SU-DHL-6 (cell line): ENCODE data around the gene ERVV-1.

Source experiments
- H2AFZ ChIP-seq: fragments of 200-600 bp; sonication (generic); 2 replicates; pipeline ENCODE4 v1.6.1; 2014; ENCODE audit warnings: low read depth, mild to moderate bottlenecking, moderate library complexity, mixed read lengths, antibody characterized with exemption, low read length; ENCODE audit not compliant: severe bottlenecking
- H3F3A ChIP-seq: fragments of 200-600 bp; shearing (Covaris generic); 2 replicates; pipeline ENCODE4 v1.6.0; 2016; ENCODE audit warnings: antibody characterized with exemption, mild to moderate bottlenecking; ENCODE audit not compliant: insufficient read depth
- H3K27ac ChIP-seq: fragments of 200-600 bp; sonication (generic); 2 replicates; pipeline ENCODE4 v1.5.1; 2016; ENCODE audit warnings: low read depth, mild to moderate bottlenecking, low read length, moderate library complexity, mixed read lengths
- H3K27me3 ChIP-seq: fragments of 200-600 bp; sonication (generic), shearing (Covaris generic); 2 replicates; pipeline ENCODE4 v1.6.0; 2014; ENCODE audit warnings: mild to moderate bottlenecking, low read length
- H3K36me3 ChIP-seq: fragments of 200-600 bp; sonication (generic); 2 replicates; pipeline ENCODE4 v1.6.1; 2014; ENCODE audit warnings: mild to moderate bottlenecking, low read length, mixed read lengths
- H3K4me2 ChIP-seq: fragments of 300-600, 200-600 bp; shearing (Covaris generic), sonication (generic); 2 replicates; pipeline ENCODE4 v1.6.0; 2014; ENCODE audit warnings: low read length, low read depth, mild to moderate bottlenecking; ENCODE audit not compliant: poor library complexity, severe bottlenecking
- H3K4me3 ChIP-seq: fragments of 200-600 bp; sonication (generic); 2 replicates; pipeline ENCODE4 v1.5.1; 2014; ENCODE audit warnings: antibody characterized with exemption, low read length, mild to moderate bottlenecking, mixed read lengths; ENCODE audit not compliant: insufficient read depth, poor library complexity, severe bottlenecking
- H3K79me2 ChIP-seq: fragments of 200-600 bp; sonication (generic); 2 replicates; pipeline ENCODE4 v1.6.1; 2014; ENCODE audit warnings: mild to moderate bottlenecking, low read length, moderate library complexity; ENCODE audit not compliant: insufficient read depth
- H3K9ac ChIP-seq: fragments of 200-600 bp; sonication (generic); 2 replicates; pipeline ENCODE4 v1.7.0; 2014; ENCODE audit warnings: mild to moderate bottlenecking, low read length
- H3K9me2 ChIP-seq: fragments of 200-600 bp; sonication (generic); replicated peaks from 2 replicates; pipeline ENCODE4 v1.6.1; 2014; ENCODE audit warnings: low read length; ENCODE audit not compliant: insufficient read depth
- H3K9me3 ChIP-seq: fragments of 200-600 bp; sonication (generic); 2 replicates; pipeline ENCODE4 v1.6.1; 2014; ENCODE audit warnings: low read length, mixed read lengths; ENCODE audit not compliant: insufficient read depth
- H4K20me1 ChIP-seq: fragments of 200-600 bp; sonication (generic); 2 replicates; pipeline ENCODE4 v1.6.1; 2014; ENCODE audit warnings: low read depth, mild to moderate bottlenecking, antibody characterized with exemption, low read length, moderate library complexity, mixed read lengths
- EZH2phosphoT487 ChIP-seq: fragments of 200-600 bp; sonication (generic), shearing (Covaris generic); conservative IDR thresholded peaks from 2 replicates; pipeline ENCODE4 v1.6.1; 2018; ENCODE audit warnings: mild to moderate bottlenecking, antibody characterized with exemption, low read length, moderate library complexity, mixed read lengths
- TF ChIP-seq, protein P1 (sequence below): fragments of 200-600 bp; sonication (generic); IDR thresholded peaks from one replicate; pipeline ENCODE4 v1.5.1; 2017; ENCODE audit warnings: antibody characterized with exemption, mild to moderate bottlenecking, low read length, moderate library complexity; ENCODE audit not compliant: insufficient read depth, poor library complexity, severe bottlenecking

Gene ERVV-1

DNA sequence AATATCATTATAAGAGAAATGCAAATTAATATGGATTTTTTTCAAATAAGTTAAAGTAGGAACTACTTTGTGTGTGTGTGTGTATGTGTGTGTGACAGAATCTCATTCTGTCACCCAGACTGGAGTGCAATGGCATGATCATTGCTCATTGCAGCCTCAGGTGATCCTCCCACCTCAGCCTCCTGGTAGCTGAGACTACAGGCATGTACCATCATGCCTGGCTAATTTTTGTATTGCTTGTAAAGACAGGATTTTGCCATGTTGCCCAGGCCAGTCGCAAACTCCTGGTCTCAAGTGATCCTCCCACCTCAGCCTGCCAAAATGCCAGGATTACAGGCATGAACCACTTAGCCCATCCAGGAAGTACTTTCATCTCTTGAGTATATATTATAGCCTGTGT lies 27.6 kb downstream of the ERVV-1 start:
- Histone ChIP-seq H3K9ac (no peak overlapping the region), H3K36me3 (no peaks in the 10 kb centered on the region), H2AFZ (no peak overlapping the region), H3K4me3 (no peak overlapping the region), H3K27ac (no peak overlapping the region), H3K79me2 (no peaks in the 10 kb centered on the region), H3K27me3 (no peaks in the 10 kb centered on the region), H3K9me2 (no peaks in the 10 kb centered on the region), H3K9me3 (no peaks in the 10 kb centered on the region), H3K4me2 (no peak overlapping the region), H3F3A (no peaks in the 10 kb centered on the region), H4K20me1 (no peaks in the 10 kb centered on the region)
- TF ChIP-seq, protein P1, sequence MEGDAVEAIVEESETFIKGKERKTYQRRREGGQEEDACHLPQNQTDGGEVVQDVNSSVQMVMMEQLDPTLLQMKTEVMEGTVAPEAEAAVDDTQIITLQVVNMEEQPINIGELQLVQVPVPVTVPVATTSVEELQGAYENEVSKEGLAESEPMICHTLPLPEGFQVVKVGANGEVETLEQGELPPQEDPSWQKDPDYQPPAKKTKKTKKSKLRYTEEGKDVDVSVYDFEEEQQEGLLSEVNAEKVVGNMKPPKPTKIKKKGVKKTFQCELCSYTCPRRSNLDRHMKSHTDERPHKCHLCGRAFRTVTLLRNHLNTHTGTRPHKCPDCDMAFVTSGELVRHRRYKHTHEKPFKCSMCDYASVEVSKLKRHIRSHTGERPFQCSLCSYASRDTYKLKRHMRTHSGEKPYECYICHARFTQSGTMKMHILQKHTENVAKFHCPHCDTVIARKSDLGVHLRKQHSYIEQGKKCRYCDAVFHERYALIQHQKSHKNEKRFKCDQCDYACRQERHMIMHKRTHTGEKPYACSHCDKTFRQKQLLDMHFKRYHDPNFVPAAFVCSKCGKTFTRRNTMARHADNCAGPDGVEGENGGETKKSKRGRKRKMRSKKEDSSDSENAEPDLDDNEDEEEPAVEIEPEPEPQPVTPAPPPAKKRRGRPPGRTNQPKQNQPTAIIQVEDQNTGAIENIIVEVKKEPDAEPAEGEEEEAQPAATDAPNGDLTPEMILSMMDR, result no peak
- no peak for TF ChIP-seq EZH2phosphoT487

DNA sequence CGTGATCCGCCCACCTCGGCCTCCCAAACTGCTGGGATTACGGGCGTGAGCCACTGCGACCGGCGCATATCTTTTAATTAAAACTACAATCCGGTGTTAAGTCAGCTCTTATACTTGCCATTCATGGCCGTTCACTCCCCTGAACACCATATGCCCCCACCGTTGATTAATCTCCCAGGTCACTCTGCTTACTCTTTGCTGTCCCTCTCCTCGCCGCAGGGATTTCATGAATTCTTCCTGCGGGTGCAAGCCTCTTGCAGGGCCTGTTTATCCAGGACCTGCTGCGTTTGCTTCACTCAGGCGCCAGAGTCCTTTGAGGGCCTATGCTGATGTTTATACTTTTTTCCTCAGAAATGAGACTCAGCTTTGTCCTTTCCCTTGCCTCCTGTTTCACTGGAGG lies 31.8 kb downstream of the ERVV-1 start:
- H2AFZ ChIP-seq, result no peak overlapping the region
- TF ChIP-seq, protein P1, result no peak
- TF ChIP-seq EZH2phosphoT487, result no peak
- no peaks in the 10 kb centered on the region for H3K36me3 ChIP-seq
- no peak overlapping the region for H3K4me2 ChIP-seq
- H3K27me3 ChIP-seq, result no peaks in the 10 kb centered on the region
- no peaks in the 10 kb centered on the region for H3F3A ChIP-seq
- H3K9ac ChIP-seq, result no peak overlapping the region
- no peak overlapping the region for H3K27ac ChIP-seq
- H4K20me1 ChIP-seq, result no peaks in the 10 kb centered on the region
- H3K4me3 ChIP-seq, result no peak overlapping the region
- H3K9me2 ChIP-seq, result no peaks in the 10 kb centered on the region
- H3K9me3 ChIP-seq, result no peaks in the 10 kb centered on the region
- H3K79me2 ChIP-seq, result no peaks in the 10 kb centered on the region

DNA sequence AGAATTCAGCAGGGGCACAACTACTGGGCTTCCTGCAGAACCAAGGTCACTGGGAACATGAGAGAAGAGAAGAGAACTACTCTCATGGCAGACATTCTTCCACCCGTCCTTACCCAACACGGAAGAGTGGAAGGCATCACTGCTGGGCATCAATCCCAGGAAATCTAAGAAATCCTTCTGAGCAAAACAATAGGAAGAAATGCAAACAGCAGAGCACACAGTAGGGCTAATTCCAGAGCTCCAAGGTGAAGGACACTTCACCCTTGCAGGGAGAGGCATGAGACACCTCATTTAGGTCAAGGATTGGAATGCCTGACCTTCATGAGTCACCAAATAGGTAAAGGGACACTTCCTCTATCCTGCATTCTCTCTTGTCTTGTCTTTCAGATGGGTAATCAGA lies 33.7 kb downstream of the ERVV-1 start:
- Histone ChIP-seq H3K9me3 (no peaks in the 10 kb centered on the region), H3K27me3 (no peaks in the 10 kb centered on the region), H3K79me2 (no peaks in the 10 kb centered on the region), H3F3A (no peaks in the 10 kb centered on the region), H3K4me3 (no peak overlapping the region), H3K27ac (no peak overlapping the region), H3K4me2 (no peak overlapping the region), H3K9ac (no peak overlapping the region), H3K9me2 (no peaks in the 10 kb centered on the region), H2AFZ (no peak overlapping the region), H4K20me1 (no peaks in the 10 kb centered on the region), H3K36me3 (no peaks in the 10 kb centered on the region)
- TF ChIP-seq EZH2phosphoT487, result no peak
- TF ChIP-seq, protein P1, result no peak
